Activated B cell treated with CpG ODN at 0.5 μM for 24 hours (primary cell): Measurements from ENCODE around the gene VTI1A. TPM values are rescaled to one million over a fixed set of nuclear protein-coding genes. Genes with fewer than 3 reads are reported as not detected.

Experiments used
- ATAC-seq: fragments of 200-7000 bp; cut with Tn5 transposase; one replicate; pipeline ENCODE4 v1.10.0; 2021; ENCODE audit warnings: low read depth, mild to moderate bottlenecking, moderate library complexity
- CTCF ChIA-PET: fragments of 350-600 bp; sonication (Branson Sonifier 250); formaldehyde crosslinking; loops from one replicate; lab custom pipeline; 2021; ENCODE audit warnings: antibody characterized with exemption; lab: Charles Lee
- POLR2A ChIA-PET: fragments of 350-600 bp; sonication (Branson Sonifier 250); formaldehyde crosslinking; loops from one replicate; lab custom pipeline; 2021; ENCODE audit warnings: antibody characterized with exemption; lab: Charles Lee
- DNase-seq: peaks from one replicate; pipeline ENCODE4 v3.0.0; 2022
- H3K27ac Mint-ChIP-seq: one replicate; pipeline ENCODE4 v1.8.0; 2020; ENCODE audit warnings: mixed read lengths
- H3K27me3 Mint-ChIP-seq: one replicate; pipeline ENCODE4 v1.8.0; 2021; ENCODE audit warnings: mixed read lengths
- H3K36me3 Mint-ChIP-seq: one replicate; pipeline ENCODE4 v1.8.0; 2021; ENCODE audit warnings: low read depth, mixed read lengths
- H3K4me1 Mint-ChIP-seq: one replicate; pipeline ENCODE4 v1.8.0; 2021; ENCODE audit warnings: mixed read lengths
- H3K4me3 Mint-ChIP-seq: one replicate; pipeline ENCODE4 v1.8.0; 2020; ENCODE audit warnings: mild to moderate bottlenecking, mixed read lengths
- H3K9me3 Mint-ChIP-seq: one replicate; pipeline ENCODE4 v1.8.0; 2020; ENCODE audit warnings: mixed read lengths
- intact Hi-C: fragments of 100-400 bp; cut with micrococcal nuclease; formaldehyde crosslinking; loops from one replicate; pipeline ENCODE4 v1.15.1; 2024
- total RNA-seq: library from RNA; stranded (reverse); gene quantifications from 2 replicates; pipeline ENCODE4 v1.2.3, GENCODE V29; 2022
- TF ChIP-seq, protein P1 (sequence below): fragments of 200-600 bp; IDR thresholded peaks from one replicate; pipeline ENCODE4 v1.8.0; 2022; ENCODE audit warnings: antibody characterized with exemption, mild to moderate bottlenecking

VTI1A gene
- total RNA-seq, 1 donor from 2014 or later, result 74.0 TPM

DNA sequence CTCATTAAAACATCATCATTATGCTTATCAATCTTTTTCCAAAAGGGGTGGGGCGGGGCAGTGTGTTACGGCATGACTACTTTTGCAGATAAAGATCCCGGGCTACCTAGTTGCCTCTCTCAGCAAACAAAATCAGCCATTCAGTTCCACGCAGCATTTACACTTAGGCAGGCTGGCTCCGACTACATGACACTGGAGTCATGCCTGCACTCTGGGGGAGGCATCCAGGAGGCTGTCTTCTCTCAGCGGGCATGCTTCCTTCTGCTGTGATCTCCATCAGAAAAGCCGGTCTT is 309.2 kb downstream of the VTI1A start:
- Mint-ChIP-seq H3K27me3 (no peaks in the 10 kb centered on the region), H3K27ac (no peak overlapping the region), H3K4me1 (no peaks in the 10 kb centered on the region), H3K36me3 (peaks cover 10% of the 10 kb centered on the region), H3K4me3 (no peak overlapping the region), H3K9me3 (no peaks in the 10 kb centered on the region)
- TF ChIP-seq, protein P1, sequence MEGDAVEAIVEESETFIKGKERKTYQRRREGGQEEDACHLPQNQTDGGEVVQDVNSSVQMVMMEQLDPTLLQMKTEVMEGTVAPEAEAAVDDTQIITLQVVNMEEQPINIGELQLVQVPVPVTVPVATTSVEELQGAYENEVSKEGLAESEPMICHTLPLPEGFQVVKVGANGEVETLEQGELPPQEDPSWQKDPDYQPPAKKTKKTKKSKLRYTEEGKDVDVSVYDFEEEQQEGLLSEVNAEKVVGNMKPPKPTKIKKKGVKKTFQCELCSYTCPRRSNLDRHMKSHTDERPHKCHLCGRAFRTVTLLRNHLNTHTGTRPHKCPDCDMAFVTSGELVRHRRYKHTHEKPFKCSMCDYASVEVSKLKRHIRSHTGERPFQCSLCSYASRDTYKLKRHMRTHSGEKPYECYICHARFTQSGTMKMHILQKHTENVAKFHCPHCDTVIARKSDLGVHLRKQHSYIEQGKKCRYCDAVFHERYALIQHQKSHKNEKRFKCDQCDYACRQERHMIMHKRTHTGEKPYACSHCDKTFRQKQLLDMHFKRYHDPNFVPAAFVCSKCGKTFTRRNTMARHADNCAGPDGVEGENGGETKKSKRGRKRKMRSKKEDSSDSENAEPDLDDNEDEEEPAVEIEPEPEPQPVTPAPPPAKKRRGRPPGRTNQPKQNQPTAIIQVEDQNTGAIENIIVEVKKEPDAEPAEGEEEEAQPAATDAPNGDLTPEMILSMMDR, result no peak
- POLR2A ChIA-PET, result no interaction called here
- CTCF ChIA-PET, result no interaction called here
- ATAC-seq, result no peak
- DNase-seq, result no peak
- intact Hi-C loops, result no loop called here

DNA sequence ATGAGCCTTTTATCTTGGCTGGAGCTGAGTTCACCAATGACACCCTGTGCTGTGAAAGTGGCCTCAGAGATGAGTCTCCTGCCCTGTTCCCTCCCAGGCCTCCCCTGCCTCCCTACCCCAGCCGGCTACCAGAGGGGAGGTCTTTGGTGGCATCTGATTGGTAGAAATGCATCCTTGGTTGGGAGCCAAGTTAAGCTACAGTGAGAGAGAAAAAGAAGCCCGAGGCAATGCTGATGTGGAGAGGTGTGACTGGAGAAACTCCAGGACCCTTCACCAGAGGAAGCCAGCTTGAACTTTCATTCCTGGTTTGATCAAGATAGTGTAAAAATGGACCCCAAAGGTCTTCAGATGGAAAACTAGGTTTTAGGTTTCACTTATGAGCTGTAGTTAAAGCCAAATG is 311.9 kb downstream of the VTI1A start:
- intact Hi-C loops, result no loop called here
- Mint-ChIP-seq H3K27me3 (no peaks in the 10 kb centered on the region), H3K36me3 (peaks cover 7% of the 10 kb centered on the region), H3K9me3 (no peaks in the 10 kb centered on the region), H3K27ac (no peak overlapping the region), H3K4me1 (no peaks in the 10 kb centered on the region), H3K4me3 (no peak overlapping the region)
- TF ChIP-seq, protein P1, result no peak
- ATAC-seq, result no peak
- ChIA-PET CTCF (no interaction called here), POLR2A (no interaction called here)
- DNase-seq, result no peak

DNA sequence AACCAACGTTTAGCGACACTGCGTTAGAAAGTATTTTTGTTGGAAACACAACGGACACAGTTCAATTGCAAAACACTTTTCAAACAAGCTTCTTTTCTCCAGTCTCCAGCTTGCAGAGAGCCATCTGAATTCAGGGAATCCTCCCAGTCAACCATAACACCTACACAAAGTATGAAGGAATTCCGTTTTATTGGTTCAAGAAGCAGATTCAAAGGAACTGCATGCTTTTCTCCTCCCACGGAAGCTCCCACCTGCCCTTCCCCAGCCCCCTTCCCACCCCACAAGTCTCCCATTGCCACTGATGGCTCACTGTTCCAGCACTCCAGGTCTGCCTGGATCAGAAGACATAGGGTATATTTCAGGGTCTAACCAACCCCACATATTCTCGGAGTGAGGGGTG is 312.5 kb downstream of the VTI1A start:
- no peak for ATAC-seq
- Mint-ChIP-seq H3K4me1 (no peaks in the 10 kb centered on the region), H3K4me3 (no peak overlapping the region), H3K27me3 (no peaks in the 10 kb centered on the region), H3K9me3 (no peaks in the 10 kb centered on the region), H3K27ac (no peak overlapping the region), H3K36me3 (peaks cover 3% of the 10 kb centered on the region)
- ChIA-PET CTCF (no interaction called here), POLR2A (no interaction called here)
- TF ChIP-seq, protein P1, result no peak
- intact Hi-C loops, result no loop called here
- DNase-seq, result no peak

DNA sequence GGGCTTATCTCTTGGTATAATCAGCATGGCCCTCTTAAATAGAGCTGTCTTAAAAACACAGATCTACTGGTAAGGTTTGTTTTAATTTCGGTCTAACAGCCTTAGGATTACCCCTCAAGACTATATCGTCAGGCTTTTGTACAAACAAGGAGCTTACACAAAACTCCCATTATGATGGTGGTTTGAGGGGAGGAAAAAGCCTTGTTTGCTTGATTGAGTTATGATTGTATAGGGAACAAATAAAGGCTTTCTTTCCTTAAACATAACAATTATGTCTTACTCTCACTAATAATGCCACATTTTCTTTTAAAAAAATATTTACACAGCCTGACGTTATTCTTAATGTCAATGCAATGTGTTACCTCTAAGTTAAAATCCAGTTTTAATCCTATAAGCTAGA is 314.2 kb downstream of the VTI1A start:
- intact Hi-C loops, result no loop called here

DNA sequence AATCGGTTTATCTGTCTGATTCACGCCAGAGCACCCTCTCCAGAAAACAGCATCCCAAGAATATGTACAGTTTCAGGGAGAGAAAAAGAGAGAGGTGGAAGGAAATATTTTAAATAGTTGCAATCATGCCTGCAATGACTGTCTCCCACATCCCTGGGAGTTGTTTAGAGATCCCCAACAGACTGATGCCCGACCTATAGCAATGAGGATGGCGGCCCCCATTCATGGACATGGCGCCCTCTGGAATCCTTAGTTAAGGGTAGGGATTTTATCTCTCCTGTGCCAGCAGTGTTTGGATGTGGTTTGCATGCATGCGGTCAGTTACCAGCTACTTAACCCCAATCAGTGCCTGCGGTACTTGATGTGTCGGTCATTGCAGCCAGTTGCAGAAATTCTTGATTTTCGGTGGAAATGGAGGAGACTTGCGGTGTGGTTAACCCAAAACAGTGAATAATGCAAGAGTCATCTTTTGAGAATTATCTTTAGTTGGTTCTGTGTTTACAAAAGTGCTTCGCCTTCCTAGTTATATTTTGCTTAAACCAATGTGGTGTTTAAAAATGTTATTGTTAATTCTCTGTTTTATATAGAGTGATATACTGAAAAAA is 317.0 kb downstream of the VTI1A start:
- H3K27ac Mint-ChIP-seq, result no peak overlapping the region
- no peak overlapping the region for H3K4me3 Mint-ChIP-seq
- TF ChIP-seq, protein P1, result no peak
- no peaks in the 10 kb centered on the region for H3K4me1 Mint-ChIP-seq
- no peak for ATAC-seq
- H3K27me3 Mint-ChIP-seq, result no peaks in the 10 kb centered on the region
- DNase-seq, result no peak
- POLR2A ChIA-PET, result no interaction called here
- CTCF ChIA-PET, result no interaction called here
- peaks cover 4% of the 10 kb centered on the region for H3K36me3 Mint-ChIP-seq
- intact Hi-C loops, result no loop called here
- no peaks in the 10 kb centered on the region for H3K9me3 Mint-ChIP-seq

More for the DNA sequence above, 314.2 kb downstream of the VTI1A start:
- TF ChIP-seq, protein P1, result no peak
- Mint-ChIP-seq H3K4me1 (no peaks in the 10 kb centered on the region), H3K27ac (no peak overlapping the region), H3K36me3 (peaks cover 2% of the 10 kb centered on the region), H3K4me3 (no peak overlapping the region), H3K27me3 (no peaks in the 10 kb centered on the region), H3K9me3 (no peaks in the 10 kb centered on the region)
- ATAC-seq (no peak), DNase-seq (no peak)
- CTCF ChIA-PET, result no interaction called here
- POLR2A ChIA-PET, result no interaction called here
